ENCODE measurements around the gene BRI3BP. TPM values are rescaled to one million over a fixed set of nuclear protein-coding genes. Genes with fewer than 3 reads are reported as not detected.

Gene BRI3BP
- total RNA-seq, 1 donor from 2014 or later = 3.6 TPM

DNA sequence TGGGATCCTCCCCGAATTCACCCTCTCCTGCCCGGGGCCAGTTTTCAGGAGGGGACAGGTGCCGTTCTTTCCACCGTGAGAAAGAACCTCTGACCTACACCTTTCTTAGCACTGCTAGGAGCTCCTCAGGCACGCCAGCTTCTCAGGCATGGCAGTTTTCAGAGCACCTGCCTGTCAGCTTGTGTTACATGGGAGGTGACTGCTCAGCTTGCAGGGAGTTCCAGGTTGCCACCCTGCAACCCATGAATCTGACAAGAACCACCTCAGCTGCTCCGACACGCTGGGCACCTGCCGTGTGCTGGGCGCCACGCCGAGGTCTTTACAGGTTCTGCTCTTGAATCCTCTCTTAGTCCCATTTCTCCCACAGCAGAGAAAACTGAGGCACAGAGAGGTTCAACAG lies 12.9 kb downstream of the BRI3BP start:
- FAIRE-seq = no peak
- no peaks in the 10 kb centered on the region for H3K27me3 ChIP-seq (ENCODE audit: insufficient read depth, low read length)
- no peak for DNase-seq (ENCODE audit: low read depth)
- TF ChIP-seq, protein P1, sequence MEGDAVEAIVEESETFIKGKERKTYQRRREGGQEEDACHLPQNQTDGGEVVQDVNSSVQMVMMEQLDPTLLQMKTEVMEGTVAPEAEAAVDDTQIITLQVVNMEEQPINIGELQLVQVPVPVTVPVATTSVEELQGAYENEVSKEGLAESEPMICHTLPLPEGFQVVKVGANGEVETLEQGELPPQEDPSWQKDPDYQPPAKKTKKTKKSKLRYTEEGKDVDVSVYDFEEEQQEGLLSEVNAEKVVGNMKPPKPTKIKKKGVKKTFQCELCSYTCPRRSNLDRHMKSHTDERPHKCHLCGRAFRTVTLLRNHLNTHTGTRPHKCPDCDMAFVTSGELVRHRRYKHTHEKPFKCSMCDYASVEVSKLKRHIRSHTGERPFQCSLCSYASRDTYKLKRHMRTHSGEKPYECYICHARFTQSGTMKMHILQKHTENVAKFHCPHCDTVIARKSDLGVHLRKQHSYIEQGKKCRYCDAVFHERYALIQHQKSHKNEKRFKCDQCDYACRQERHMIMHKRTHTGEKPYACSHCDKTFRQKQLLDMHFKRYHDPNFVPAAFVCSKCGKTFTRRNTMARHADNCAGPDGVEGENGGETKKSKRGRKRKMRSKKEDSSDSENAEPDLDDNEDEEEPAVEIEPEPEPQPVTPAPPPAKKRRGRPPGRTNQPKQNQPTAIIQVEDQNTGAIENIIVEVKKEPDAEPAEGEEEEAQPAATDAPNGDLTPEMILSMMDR (IDR thresholded peaks at IDR 0.05; ENCODE audit: insufficient read depth, low read depth, low read length) = no peak
- TF ChIP-seq EZH2 (IDR thresholded peaks at IDR 0.05; ENCODE audit: insufficient read depth, low read length) = no peak
- no peak overlapping the region for H3K9ac ChIP-seq (ENCODE audit: low read length)
- Mint-ChIP-seq H3K4me1 (ENCODE audit: low read depth, unreplicated experiment) (no peaks in the 10 kb centered on the region), H3K27ac (ENCODE audit: unreplicated experiment) (no peak overlapping the region), H3K36me3 (ENCODE audit: low read depth, unreplicated experiment) (no peaks in the 10 kb centered on the region), H3K9me3 (ENCODE audit: unreplicated experiment) (no peaks in the 10 kb centered on the region), H3K27me3 (ENCODE audit: low read depth, unreplicated experiment) (no peaks in the 10 kb centered on the region), H3K4me3 (ENCODE audit: unreplicated experiment) (no peak overlapping the region)
- peaks cover 5% of the 10 kb centered on the region for H3K79me2 ChIP-seq (ENCODE audit: insufficient read depth, low read length)
- H3K9me3 ChIP-seq (ENCODE audit: insufficient read depth, low read depth, low read length) = no peaks in the 10 kb centered on the region
- H3K4me2 ChIP-seq (ENCODE audit: low read length) = no peak overlapping the region
- H3K36me3 ChIP-seq (ENCODE audit: insufficient read depth, low read length) = no peaks in the 10 kb centered on the region
- no peak overlapping the region for H2AFZ ChIP-seq (ENCODE audit: low read depth, low read length)
- H3K27ac ChIP-seq (ENCODE audit: low read depth, low read length) = no peak overlapping the region
- H4K20me1 ChIP-seq (ENCODE audit: insufficient read depth, low read length) = no peaks in the 10 kb centered on the region
- no peak overlapping the region for H3K4me3 ChIP-seq (ENCODE audit: insufficient read depth, low read depth, low read length)
- H3K4me1 ChIP-seq (ENCODE audit: insufficient read depth, low read length) = no peaks in the 10 kb centered on the region

DNA sequence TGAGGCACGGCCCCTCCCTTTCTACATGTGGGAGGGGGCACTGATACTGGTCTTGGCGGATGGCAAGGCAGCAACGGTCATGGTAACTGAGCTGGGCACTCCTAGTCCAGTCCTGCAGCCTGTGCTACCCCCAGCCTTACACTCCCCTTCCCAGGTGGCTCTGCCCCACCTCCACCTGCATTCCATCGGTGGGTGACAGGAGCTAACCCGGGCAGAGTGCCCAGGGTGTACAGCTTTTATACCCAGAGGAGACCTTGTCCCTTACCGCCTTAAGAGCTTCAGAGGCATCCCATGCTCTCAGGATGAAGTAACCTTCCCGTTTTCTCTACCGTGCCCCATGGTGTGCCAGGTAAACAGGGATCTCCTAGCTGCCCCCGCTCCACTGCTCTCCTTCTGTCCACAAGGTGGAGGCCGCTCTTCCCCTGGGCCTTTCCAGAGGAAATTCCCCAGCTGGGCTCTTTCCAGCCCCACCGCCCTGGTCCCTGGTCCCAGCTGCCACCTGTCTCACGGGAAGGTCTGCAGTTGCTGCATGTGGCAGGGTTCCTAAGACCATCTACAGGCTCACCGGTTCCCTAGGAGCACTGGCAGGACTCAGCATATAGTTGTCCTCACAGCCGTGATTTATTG lies 20.5 kb downstream of the BRI3BP start:
- Mint-ChIP-seq H3K36me3 (ENCODE audit: low read depth, unreplicated experiment) (peaks cover 6% of the 10 kb centered on the region), H3K27ac (ENCODE audit: unreplicated experiment) (no peak overlapping the region), H3K4me1 (ENCODE audit: low read depth, unreplicated experiment) (no peaks in the 10 kb centered on the region), H3K27me3 (ENCODE audit: low read depth, unreplicated experiment) (no peaks in the 10 kb centered on the region), H3K9me3 (ENCODE audit: unreplicated experiment) (no peaks in the 10 kb centered on the region), H3K4me3 (ENCODE audit: unreplicated experiment) (no peak overlapping the region)
- H3K27ac ChIP-seq (ENCODE audit: low read depth, low read length) = no peak overlapping the region
- no peaks in the 10 kb centered on the region for H3K36me3 ChIP-seq (ENCODE audit: insufficient read depth, low read length)
- TF ChIP-seq EZH2 (IDR thresholded peaks at IDR 0.05; ENCODE audit: insufficient read depth, low read length) = no peak
- TF ChIP-seq, protein P1 (IDR thresholded peaks at IDR 0.05; ENCODE audit: insufficient read depth, low read depth, low read length) = no peak
- H3K4me3 ChIP-seq (ENCODE audit: insufficient read depth, low read depth, low read length) = no peak overlapping the region
- no peak overlapping the region for H3K4me2 ChIP-seq (ENCODE audit: low read length)
- no peaks in the 10 kb centered on the region for H3K79me2 ChIP-seq (ENCODE audit: insufficient read depth, low read length)
- DNase-seq (ENCODE audit: low read depth) = no peak
- no peak for FAIRE-seq
- H3K9ac ChIP-seq (ENCODE audit: low read length) = no peak overlapping the region
- H3K27me3 ChIP-seq (ENCODE audit: insufficient read depth, low read length) = no peaks in the 10 kb centered on the region
- no peaks in the 10 kb centered on the region for H3K4me1 ChIP-seq (ENCODE audit: insufficient read depth, low read length)
- no peak overlapping the region for H2AFZ ChIP-seq (ENCODE audit: low read depth, low read length)
- no peaks in the 10 kb centered on the region for H3K9me3 ChIP-seq (ENCODE audit: insufficient read depth, low read depth, low read length)
- no peaks in the 10 kb centered on the region for H4K20me1 ChIP-seq (ENCODE audit: insufficient read depth, low read length)

DNA sequence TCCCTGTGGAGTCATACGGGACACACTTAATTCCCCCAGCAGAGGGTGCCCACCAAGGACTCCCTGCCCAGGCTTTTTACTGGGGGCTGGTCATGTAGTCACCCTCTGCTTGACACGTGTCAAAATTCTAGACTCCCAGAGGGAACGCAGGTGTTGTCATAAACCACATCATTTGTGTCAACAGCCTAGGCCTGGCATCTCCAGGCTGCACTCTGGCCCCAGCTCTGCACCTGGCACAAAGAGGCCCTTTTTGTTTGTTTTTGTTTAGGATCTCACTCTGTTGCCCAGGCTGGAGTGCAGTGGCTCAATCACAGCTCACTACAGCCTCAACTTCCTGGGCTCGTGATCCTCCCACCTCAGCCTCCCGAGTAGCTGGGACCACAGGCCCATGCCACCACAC lies 21.1 kb downstream of the BRI3BP start:
- FAIRE-seq = no peak
- no peak for DNase-seq (ENCODE audit: low read depth)
- no peak overlapping the region for H3K9ac ChIP-seq (ENCODE audit: low read length)
- no peak overlapping the region for H3K27ac Mint-ChIP-seq (ENCODE audit: unreplicated experiment)
- H2AFZ ChIP-seq (ENCODE audit: low read depth, low read length) = no peak overlapping the region
- no peaks in the 10 kb centered on the region for H3K27me3 ChIP-seq (ENCODE audit: insufficient read depth, low read length)
- no peaks in the 10 kb centered on the region for H3K79me2 ChIP-seq (ENCODE audit: insufficient read depth, low read length)
- no peaks in the 10 kb centered on the region for H3K9me3 ChIP-seq (ENCODE audit: insufficient read depth, low read depth, low read length)
- no peak overlapping the region for H3K4me3 Mint-ChIP-seq (ENCODE audit: unreplicated experiment)
- H3K36me3 Mint-ChIP-seq (ENCODE audit: low read depth, unreplicated experiment) = peaks cover 6% of the 10 kb centered on the region
- no peak overlapping the region for H3K27ac ChIP-seq (ENCODE audit: low read depth, low read length)
- H3K4me1 ChIP-seq (ENCODE audit: insufficient read depth, low read length) = no peaks in the 10 kb centered on the region
- no peak overlapping the region for H3K4me3 ChIP-seq (ENCODE audit: insufficient read depth, low read depth, low read length)
- TF ChIP-seq, protein P1 (IDR thresholded peaks at IDR 0.05; ENCODE audit: insufficient read depth, low read depth, low read length) = no peak
- TF ChIP-seq EZH2 (IDR thresholded peaks at IDR 0.05; ENCODE audit: insufficient read depth, low read length) = no peak
- no peaks in the 10 kb centered on the region for H3K4me1 Mint-ChIP-seq (ENCODE audit: low read depth, unreplicated experiment)
- H4K20me1 ChIP-seq (ENCODE audit: insufficient read depth, low read length) = no peaks in the 10 kb centered on the region
- H3K27me3 Mint-ChIP-seq (ENCODE audit: low read depth, unreplicated experiment) = no peaks in the 10 kb centered on the region
- H3K9me3 Mint-ChIP-seq (ENCODE audit: unreplicated experiment) = peaks cover 3% of the 10 kb centered on the region
- H3K36me3 ChIP-seq (ENCODE audit: insufficient read depth, low read length) = no peaks in the 10 kb centered on the region
- H3K4me2 ChIP-seq (ENCODE audit: low read length) = no peak overlapping the region
